NCI-H2196 (cell line): Measurements from ENCODE around the gene FITM1.

Source experiments
- DNase-seq: peaks from one replicate; lab custom pipeline; 2025; ENCODE audit not compliant: unreplicated experiment; lab: John Stamatoyannopoulos, UW

Gene FITM1

GRCh38 chr14:24116128-24116814, 14.2 kb upstream of the FITM1 start:
- DNase-seq: no peak

DNA sequence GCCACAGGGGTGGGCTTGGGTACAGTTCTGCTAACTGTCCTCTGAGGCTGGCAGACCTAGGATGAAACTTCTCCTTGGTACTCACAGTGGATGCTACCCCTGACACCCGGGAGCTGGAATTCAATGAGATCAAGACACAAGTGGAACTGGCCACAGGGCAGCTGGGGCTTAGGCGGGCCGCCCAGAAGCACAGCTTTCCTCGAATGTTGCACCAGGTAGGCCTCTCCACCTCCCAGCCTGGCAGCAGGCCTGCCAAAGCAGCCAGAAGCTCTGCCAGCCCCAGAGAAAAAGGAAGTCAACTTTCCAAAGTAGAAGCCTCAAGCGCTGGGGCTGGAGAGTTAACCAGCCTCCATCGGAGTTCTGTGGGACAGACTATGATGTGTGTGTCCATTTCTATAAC, 13.3 kb upstream of the FITM1 start:
- no peak for DNase-seq

DNA sequence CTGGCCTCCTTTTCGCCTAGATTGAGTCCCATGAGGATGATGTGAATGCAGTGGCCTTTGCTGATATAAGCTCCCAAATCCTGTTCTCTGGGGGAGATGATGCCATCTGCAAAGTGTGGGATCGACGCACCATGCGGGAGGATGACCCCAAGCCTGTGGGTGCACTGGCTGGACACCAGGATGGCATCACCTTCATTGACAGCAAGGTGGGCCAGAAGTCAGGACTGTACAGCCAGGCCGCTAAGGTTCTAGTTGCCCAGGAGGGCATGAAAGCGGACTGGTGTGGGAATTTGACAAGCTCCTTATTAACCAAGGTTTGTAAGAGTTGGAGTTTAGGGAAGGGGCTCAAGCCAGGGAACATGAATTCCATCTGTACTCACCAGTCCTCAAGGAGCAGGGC, 10.8 kb upstream of the FITM1 start:
- DNase-seq: no peak

DNA sequence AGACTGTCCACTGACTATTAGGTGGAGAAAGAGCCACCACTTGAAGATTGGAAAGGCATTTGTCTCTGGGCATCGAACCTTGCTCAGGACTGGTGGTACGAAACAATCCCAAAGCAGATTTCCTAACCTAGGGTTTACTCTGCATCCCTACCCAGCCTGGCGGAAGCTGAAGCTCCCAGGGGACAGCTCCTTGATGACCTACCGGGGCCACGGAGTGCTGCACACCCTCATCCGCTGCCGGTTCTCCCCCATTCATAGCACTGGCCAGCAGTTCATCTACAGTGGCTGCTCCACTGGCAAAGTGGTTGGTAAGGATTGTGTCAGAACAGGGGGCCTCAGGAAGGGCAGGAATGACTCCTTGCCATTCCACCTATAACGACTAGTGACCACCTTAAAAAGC, 9.2 kb upstream of the FITM1 start:
- DNase-seq: no peak

GRCh38 chr14:24122416-24122815, 8.0 kb upstream of the FITM1 start:
- no peak for DNase-seq

GRCh38 chr14:24122898-24123297, 7.6 kb upstream of the FITM1 start:
- no peak for DNase-seq

DNA sequence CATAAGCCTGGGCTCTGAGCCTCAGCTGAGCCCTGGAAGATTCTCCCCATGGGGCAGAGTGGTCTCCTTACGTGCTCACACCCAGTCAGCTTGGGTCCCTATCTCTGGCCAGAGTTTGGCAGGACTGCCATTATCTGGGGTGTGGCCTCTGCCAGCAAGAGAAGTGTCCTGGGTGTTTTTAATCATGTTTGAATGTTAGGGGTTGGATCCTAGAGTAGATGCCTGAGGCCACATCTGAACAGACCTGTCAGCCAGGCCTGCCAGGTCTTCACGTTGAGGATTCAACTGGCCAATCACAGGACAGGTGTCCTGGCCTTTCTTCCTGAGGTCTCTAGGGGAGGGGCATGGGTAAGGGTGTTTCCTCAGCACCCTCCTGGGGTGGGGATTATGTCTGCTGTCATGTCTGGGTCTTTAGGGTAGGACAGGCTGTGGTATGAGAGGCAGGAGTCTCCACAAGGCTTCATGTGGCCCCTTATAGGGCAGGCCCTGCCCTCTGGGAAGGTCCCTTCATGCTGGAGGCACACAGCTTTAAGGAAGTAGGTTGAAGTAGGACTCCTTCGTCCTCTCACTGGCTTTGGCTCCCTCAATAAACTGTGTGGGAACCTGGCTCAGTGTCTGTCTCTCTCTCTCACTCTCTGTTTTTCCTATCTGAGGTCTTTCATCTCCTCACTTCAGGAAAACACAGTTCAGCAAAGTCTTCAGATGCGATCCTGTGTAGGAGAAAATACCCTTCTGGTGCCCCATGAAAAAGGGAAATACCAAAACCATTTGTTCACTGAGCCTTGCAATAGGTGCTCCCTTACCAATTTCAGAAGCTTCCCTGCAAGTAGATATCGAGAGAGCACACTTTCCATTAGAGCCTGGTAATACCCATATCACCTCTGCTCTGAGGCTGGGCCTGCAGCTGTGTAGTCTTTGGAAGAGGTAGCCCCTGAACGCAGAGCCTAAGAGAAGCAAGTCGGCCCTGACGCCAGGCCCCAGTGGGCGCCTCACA, 6.7 kb upstream of the FITM1 start:
- no peak for DNase-seq

DNA sequence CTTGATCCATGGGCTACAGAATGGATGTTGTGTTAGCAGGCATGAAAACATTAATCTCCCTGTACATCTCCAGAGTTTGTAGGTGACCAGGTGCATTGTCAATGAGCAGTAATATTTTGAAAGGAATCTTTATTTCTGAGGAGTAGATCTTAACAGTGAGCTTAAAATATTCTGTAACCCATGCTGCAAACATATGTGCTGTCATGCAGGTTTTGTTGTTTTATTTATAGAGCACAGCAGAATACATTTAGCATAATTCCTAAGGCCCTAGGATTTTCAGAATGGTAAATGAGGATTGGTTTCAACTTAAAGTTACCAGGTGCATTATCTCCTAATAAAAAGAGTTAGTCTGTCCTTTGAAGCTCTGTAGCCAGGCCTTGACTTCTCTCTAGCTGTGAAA, 3.5 kb upstream of the FITM1 start:
- DNase-seq: no peak

DNA sequence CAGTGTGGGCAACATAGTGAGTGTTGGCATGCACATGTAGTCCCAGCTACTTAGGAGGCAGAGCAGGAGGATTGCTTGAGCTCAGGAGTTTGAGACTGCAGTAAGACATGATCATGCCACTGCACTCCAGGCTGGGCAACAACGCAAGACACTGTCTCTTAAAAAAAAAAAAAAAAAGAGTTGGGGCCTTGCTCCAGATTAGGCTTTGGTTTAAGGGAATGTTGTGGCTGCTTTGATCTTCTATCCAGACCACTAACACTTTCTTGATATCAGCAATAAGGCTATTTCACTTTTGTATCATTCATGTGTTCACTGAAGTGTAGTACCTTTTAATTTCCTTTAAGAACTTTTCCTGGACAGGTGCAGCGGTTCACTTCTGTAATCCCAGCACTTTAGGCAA, 2.8 kb upstream of the FITM1 start:
- DNase-seq: no peak

- no peak for DNase-seq
These were observed 955 bp upstream of the FITM1 start for GRCh38 chr14:24129410-24129998.

DNA sequence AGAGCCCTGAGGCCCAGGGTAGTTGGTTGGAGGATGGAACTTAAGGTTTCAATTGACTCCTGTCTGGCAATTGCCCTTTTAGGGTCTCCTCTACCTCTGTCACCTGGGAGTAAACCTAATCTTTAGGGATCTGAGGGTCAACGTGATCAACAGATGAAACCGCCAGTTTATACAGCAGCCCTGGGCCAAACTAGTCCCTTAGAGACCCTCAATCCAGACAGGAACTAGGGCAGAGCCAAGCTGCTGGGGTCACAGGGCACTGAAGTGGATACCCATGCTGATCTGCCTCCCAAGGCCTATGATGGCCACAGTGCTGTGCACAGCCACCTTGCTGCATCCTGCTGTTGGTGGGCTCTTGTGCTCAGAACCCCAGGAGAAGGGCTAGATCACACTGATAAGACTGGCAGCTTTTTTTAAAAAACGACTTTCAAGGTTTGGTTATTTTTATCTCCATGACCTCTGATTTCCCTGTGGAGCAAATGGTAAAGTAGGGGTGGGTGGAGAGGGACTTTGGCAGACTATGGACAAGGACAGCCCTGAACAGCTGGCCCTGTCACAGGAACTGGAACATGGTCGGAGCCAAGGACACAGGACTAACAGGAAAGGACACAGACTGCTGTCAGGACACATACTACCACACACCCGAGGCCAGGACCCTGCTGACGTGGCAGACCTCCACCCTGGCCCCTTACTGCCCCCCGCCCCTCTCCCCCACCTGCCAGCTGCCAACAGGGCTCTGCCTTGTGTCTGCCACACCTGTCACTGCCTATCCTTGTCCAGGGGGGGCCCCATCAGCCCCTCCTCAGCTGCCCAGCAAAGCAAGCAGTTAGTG, 474 bp downstream of the FITM1 start:
- DNase-seq: no peak

- DNase-seq: no peak
These were observed 1.1 kb downstream of the FITM1 start for GRCh38 chr14:24131549-24131966.

- DNase-seq: peak; percentile 89
These were observed 1.7 kb downstream of the FITM1 start for GRCh38 chr14:24132061-24132685.

GRCh38 chr14:24132976-24133375, 2.5 kb downstream of the FITM1 start:
- no peak for DNase-seq

GRCh38 chr14:24133735-24134134, 3.3 kb downstream of the FITM1 start:
- no peak for DNase-seq

- DNase-seq: no peak
These were observed 5.0 kb downstream of the FITM1 start for GRCh38 chr14:24135584-24135833.

DNA sequence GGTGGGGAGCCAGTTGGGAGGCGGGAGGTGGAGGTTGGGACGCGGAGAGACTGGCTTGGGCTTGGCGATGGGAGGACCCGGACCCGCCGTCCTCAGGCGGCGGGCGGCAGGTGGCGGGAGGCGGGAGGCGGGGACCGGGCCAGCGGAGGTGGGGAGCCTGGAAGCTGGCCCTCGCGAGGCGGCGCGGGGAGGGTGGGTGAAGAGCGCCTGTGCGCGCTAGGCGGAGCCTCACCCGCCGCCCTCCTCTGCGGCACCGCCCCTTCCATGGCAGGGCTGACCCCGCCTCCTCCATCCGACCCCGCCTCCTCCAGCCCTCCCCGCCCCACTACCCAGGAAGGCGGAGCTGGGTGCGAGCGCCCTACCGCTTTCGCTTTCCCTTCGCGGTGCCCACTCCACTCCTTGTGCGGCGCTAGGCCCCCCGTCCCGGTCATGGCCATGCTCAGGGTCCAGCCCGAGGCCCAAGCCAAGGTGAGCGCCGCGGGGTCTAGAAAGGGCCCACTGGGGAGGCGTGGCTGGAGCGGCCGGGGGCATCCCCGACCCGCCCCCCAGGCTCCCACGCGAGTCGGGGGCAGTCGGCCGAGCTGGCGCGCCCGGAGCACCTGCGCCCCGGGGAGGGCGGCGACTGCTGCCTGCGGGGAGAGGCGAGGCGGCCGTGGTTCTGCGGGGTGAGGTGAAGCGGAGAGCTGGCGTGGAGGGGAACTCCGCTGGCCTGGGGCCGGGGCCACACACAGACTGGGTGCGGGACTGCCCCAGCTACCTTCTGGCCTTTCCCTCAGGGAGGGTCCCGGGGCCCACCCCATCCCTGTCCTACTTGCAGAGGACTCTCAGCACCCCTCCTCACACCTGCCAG, 5.6 kb downstream of the FITM1 start, which contains the start of gene PSME1:
TSS of gene PSME1 (plus strand) at position 361 of the 850 bp plus-strand sequence. CDS start at position 430, 69 bp downstream.
- DNase-seq: peak; percentile 95

GRCh38 chr14:24136684-24137528, 6.4 kb downstream of the FITM1 start:
- DNase-seq: no peak
